Keratinocyte (primary cell): ENCODE results near the gene ZC3H10.

ENCODE experiments used
- EZH2 ChIP-seq: IDR thresholded peaks from one replicate; pipeline ENCODE4 v1.6.1; 2012; ENCODE audit warnings: inconsistent platforms, mild to moderate bottlenecking, low read length, moderate library complexity
- TF ChIP-seq, protein P1 (sequence below), 3 experiments: IDR thresholded peaks in 1 of 3; conservative IDR thresholded peaks in 1 of 3; optimal IDR thresholded peaks in 1 of 3; 2 replicates in 2 of 3; 3 replicates in 1 of 3; pipeline versions ENCODE3 to v1.5.1; 2011; ENCODE audit warnings: low read length in 3 of 3, mild to moderate bottlenecking in 3 of 3, moderate library complexity in 2 of 3, control low read depth in 1 of 3, inconsistent platforms in 1 of 3; ENCODE audit not compliant: insufficient read depth in 2 of 3; ENCODE audit errors: extremely low read depth in 1 of 3

GRCh38 chr12:56153678-56154065 is 35.6 kb downstream of the ZC3H10 start:
- TF ChIP-seq, protein P1, sequence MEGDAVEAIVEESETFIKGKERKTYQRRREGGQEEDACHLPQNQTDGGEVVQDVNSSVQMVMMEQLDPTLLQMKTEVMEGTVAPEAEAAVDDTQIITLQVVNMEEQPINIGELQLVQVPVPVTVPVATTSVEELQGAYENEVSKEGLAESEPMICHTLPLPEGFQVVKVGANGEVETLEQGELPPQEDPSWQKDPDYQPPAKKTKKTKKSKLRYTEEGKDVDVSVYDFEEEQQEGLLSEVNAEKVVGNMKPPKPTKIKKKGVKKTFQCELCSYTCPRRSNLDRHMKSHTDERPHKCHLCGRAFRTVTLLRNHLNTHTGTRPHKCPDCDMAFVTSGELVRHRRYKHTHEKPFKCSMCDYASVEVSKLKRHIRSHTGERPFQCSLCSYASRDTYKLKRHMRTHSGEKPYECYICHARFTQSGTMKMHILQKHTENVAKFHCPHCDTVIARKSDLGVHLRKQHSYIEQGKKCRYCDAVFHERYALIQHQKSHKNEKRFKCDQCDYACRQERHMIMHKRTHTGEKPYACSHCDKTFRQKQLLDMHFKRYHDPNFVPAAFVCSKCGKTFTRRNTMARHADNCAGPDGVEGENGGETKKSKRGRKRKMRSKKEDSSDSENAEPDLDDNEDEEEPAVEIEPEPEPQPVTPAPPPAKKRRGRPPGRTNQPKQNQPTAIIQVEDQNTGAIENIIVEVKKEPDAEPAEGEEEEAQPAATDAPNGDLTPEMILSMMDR (optimal IDR thresholded peaks at IDR 0.05 in 1 of 3, IDR thresholded peaks at IDR 0.05 in 1 of 3, conservative IDR thresholded peaks at IDR 0.05 in 1 of 3; ENCODE audit: extremely low read depth in 1 of 3, insufficient read depth in 2 of 3, low read length in 3 of 3) = no peak
- TF ChIP-seq EZH2 = no peak
